ENCODE data around the gene GIPC2. TPM values are rescaled to one million over a fixed set of nuclear protein-coding genes. Genes with fewer than 3 reads are reported as not detected.

The GIPC2 gene
- polyA plus RNA-seq, 1 donor (not counting 4 experiments of a cell fraction or from before 2014, with no cell fraction given), result 0.28 TPM

DNA sequence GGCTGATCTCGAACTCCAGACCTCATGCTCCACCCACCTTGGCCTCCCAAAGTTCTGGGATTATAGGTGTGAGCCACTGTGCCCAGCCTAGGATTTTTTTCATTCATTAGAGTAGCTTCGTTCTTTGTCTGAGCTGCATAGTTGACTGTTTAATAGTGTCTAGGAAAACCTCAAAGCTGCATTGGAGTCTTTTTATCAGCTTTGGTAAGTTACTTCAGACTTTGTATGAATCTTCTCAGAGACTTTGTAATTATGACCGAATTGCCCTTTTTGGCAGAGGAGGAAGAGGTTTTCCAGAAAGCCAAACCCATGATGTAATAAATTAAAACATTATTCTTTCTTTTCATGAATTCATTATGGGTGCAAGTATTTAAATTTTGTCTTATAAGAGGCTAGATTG is 35.9 kb upstream of the GIPC2 start:
- Histone ChIP-seq H3K79me2 (ENCODE audit: control insufficient read depth, insufficient read depth, low read length) (peaks cover 18% of the 10 kb centered on the region), H3K27me3 (ENCODE audit: control insufficient read depth, extremely low read depth, insufficient read depth, low read length) (no peaks in the 10 kb centered on the region), H4K20me1 (ENCODE audit: control insufficient read depth, extremely low read depth, insufficient read depth, low read length) (no peaks in the 10 kb centered on the region), H3K36me3 (ENCODE audit: control insufficient read depth in 2 of 2, extremely low read depth in 1 of 2, insufficient read depth in 2 of 2, low read length in 2 of 2) (no peaks in the 10 kb centered on the region), H2AFZ (ENCODE audit: control insufficient read depth, low read length) (no peak overlapping the region), H3K9ac (ENCODE audit: control insufficient read depth, extremely low read depth, insufficient read depth, low read length) (no peak overlapping the region), H3K9me1 (ENCODE audit: control insufficient read depth, extremely low read depth, insufficient read depth, low read length) (no peaks in the 10 kb centered on the region), H3K9me3 (ENCODE audit: control insufficient read depth, low read depth, low read length) (no peaks in the 10 kb centered on the region), H3K4me1 (ENCODE audit: control insufficient read depth, extremely low read depth, insufficient read depth, low read length) (peaks cover 4% of the 10 kb centered on the region), H3K4me2 (ENCODE audit: control insufficient read depth, extremely low read depth, insufficient read depth, low read depth, low read length) (no peak overlapping the region), H3K4me3 (ENCODE audit: control insufficient read depth in 2 of 3, extremely low read depth in 1 of 3, insufficient read depth in 2 of 3, low read depth in 1 of 3, low read length in 3 of 3) (no peak overlapping the region), H3K27ac (ENCODE audit: control insufficient read depth, insufficient read depth, low read length) (no peak overlapping the region)
- no peak for TF ChIP-seq CTCF (optimal IDR thresholded peaks at IDR 0.05 in 1 of 3, IDR thresholded peaks at IDR 0.05 in 1 of 3, conservative IDR thresholded peaks at IDR 0.05 in 1 of 3; ENCODE audit: extremely low read depth in 1 of 3, insufficient read depth in 2 of 3, low read length in 3 of 3)
- no peak for TF ChIP-seq EZH2 (IDR thresholded peaks at IDR 0.05; ENCODE audit: low read length)
- FAIRE-seq (no peak), DNase-seq (ENCODE audit: low read depth, low spot score) (no peak)
- dilution Hi-C loops (cut with MboI; ENCODE audit: extremely low pct_ligation_motif_present, low sequenced_read_pairs), result no loop called here

- no peaks in the 10 kb centered on the region for H4K20me1 ChIP-seq (ENCODE audit: control insufficient read depth, extremely low read depth, insufficient read depth, low read length)
- dilution Hi-C loops (cut with MboI; ENCODE audit: extremely low pct_ligation_motif_present, low sequenced_read_pairs), result no loop called here
Observed at GRCh38 chr1:78011050-78011449, 34.7 kb upstream of the GIPC2 start.

More at GRCh38 chr1:78011050-78011449, 34.7 kb upstream of the GIPC2 start:
- DNase-seq (ENCODE audit: low read depth, low spot score), result no peak
- Histone ChIP-seq H3K79me2 (ENCODE audit: control insufficient read depth, insufficient read depth, low read length) (peaks cover 15% of the 10 kb centered on the region), H3K27ac (ENCODE audit: control insufficient read depth, insufficient read depth, low read length) (no peak overlapping the region), H3K9me1 (ENCODE audit: control insufficient read depth, extremely low read depth, insufficient read depth, low read length) (no peaks in the 10 kb centered on the region), H3K9me3 (ENCODE audit: control insufficient read depth, low read depth, low read length) (no peaks in the 10 kb centered on the region), H3K4me3 (ENCODE audit: control insufficient read depth in 2 of 3, extremely low read depth in 1 of 3, insufficient read depth in 2 of 3, low read depth in 1 of 3, low read length in 3 of 3) (no peak overlapping the region), H3K4me1 (ENCODE audit: control insufficient read depth, extremely low read depth, insufficient read depth, low read length) (peaks cover 4% of the 10 kb centered on the region), H2AFZ (ENCODE audit: control insufficient read depth, low read length) (no peak overlapping the region), H3K27me3 (ENCODE audit: control insufficient read depth, extremely low read depth, insufficient read depth, low read length) (no peaks in the 10 kb centered on the region), H3K4me2 (ENCODE audit: control insufficient read depth, extremely low read depth, insufficient read depth, low read depth, low read length) (no peak overlapping the region), H3K9ac (ENCODE audit: control insufficient read depth, extremely low read depth, insufficient read depth, low read length) (no peak overlapping the region), H3K36me3 (ENCODE audit: control insufficient read depth in 2 of 2, extremely low read depth in 1 of 2, insufficient read depth in 2 of 2, low read length in 2 of 2) (no peaks in the 10 kb centered on the region)
- no peak for FAIRE-seq
- TF ChIP-seq EZH2 (IDR thresholded peaks at IDR 0.05; ENCODE audit: low read length) (no peak), CTCF (optimal IDR thresholded peaks at IDR 0.05 in 1 of 3, IDR thresholded peaks at IDR 0.05 in 1 of 3, conservative IDR thresholded peaks at IDR 0.05 in 1 of 3; ENCODE audit: extremely low read depth in 1 of 3, insufficient read depth in 2 of 3, low read length in 3 of 3) (no peak)

Data from keratinocyte (primary cell).